ENCODE measurements around the gene MGAM2.
"Not testable (repeated sequence)": the region's sequence is repeated elsewhere in the genome, so short reads cannot be mapped to it uniquely, and the experiment has no call there.

The MGAM2 gene

DNA sequence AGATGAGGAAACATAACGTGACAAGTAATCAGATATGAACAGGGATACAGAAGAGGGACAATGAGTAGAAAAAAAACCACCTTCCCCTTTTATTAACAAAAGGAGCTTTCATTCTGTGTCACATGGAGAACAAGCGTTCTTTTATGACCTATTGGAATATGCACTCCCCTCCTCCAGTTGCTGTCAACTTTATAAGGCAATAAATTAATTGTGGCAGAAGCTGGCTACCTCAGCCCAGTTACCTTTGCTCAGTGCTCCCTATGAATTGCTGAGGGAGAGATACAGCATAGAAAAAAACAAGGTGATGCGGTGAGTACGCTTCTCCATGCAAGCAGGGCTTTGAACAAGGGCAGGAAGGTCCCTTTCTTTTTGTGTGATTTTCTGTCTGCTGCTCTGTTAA is at the start of gene MGAM2:
MGAM2 (plus strand) TSS at position 220 of the 400 bp plus-strand sequence. CDS start 5,156 bp downstream, outside the sequence.
- DNase-seq (ENCODE audit: low spot score) = peak; percentile 79

DNA sequence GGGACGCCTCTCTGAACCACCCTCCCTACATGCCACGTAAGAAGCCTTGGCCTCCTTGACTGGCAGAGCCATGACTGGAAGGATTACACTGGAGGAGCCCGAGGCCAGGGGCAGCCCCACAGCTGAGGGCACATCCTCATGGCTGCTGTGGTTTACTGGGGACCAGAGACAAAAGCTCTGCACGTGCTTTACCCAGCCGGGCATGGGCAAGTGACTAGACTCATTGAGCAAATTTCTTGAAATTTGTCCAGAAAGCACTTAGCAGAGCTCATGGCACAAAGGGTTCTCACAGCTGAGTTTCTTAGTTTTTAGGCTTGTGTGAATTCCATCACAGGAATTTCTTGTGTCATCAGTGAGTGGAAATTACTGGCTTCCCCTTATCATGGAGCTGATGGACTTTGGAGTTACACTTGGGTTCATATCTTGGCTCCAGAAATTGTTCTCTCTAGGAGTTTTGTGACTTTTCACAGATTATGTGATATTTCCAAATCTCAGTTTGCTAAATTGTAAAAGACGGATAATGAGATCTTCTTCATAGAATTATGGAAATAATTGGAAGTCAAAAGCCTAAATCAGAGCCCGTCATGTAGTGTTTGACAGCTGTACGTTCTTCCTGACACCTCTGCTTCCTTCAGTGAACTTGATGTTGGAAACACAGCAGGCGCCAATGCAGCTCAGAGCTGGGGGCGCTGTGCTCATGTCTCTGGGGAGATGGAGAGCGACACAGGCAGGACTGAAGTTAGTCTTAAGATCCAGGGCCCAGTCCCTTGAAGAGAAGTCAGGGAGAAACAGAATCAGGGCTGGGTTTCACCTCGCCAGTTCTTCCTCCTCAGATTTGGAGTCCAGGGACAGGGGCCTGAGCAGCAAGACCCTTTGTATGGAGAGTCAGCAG is 47.7 kb upstream of the MGAM2 start:
- DNase-seq (ENCODE audit: low spot score) = no peak

DNA sequence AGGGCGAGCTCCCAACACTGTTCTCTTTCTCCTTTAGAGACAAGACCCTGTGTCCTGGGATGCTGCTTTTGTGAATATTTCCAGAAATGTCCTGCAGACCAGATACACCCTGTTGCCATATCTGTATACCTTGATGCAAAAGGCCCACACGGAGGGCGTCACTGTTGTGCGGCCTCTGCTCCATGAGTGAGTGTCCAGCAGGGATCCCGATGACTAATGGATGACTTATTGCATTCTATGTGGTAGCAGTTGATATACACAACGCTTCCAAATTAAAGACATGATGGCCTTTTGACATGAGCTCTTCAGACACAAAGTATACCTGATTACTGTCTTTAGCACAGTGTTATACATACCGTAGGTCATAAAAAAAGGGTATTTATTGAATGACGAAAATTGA is 45.0 kb upstream of the MGAM2 start:
- no peak for DNase-seq (ENCODE audit: low spot score)

GRCh38 chr7:142077762-142078161 is 33.8 kb upstream of the MGAM2 start:
- no peak for DNase-seq (ENCODE audit: low spot score)

DNA sequence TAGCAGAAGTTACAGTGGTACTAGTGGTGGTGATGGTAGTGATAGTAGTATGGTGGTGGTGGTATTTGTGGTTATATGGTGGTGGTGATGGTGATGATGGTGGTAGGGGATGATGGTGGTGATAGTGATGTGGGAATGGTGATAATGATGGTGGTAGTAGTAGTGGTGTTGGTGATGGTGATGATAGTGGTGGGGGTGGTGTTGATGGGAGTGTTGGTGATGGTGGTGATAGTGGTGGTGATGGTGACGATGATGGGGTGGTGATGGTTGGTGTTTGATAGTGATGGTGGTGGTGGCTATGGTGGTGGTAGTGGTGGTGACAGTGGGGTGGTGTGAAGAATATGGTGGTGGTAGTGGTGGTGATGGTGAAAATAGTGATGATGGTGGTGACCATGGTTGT is 27.9 kb upstream of the MGAM2 start:
- DNase-seq (ENCODE audit: low spot score) = no peak

DNA sequence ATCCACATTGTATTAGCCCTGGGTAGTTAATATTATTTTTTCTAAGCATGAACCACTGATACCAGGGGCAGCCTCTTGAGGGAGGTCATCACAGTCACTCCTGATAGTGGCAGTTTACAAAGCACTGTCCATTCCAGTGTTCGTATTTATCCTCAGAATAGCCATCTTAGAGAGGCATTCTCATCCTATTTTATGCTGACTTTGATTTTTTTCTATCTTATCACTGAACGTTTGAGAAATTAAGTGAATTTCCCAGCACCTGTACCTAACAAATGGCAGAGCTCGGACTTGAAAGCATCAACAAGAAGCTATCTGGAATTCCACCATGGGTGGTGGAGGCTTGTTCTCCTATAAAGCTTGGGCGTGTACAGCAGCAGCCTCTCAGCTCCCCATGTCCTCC is 26.1 kb upstream of the MGAM2 start:
- no peak for DNase-seq (ENCODE audit: low spot score)

DNA sequence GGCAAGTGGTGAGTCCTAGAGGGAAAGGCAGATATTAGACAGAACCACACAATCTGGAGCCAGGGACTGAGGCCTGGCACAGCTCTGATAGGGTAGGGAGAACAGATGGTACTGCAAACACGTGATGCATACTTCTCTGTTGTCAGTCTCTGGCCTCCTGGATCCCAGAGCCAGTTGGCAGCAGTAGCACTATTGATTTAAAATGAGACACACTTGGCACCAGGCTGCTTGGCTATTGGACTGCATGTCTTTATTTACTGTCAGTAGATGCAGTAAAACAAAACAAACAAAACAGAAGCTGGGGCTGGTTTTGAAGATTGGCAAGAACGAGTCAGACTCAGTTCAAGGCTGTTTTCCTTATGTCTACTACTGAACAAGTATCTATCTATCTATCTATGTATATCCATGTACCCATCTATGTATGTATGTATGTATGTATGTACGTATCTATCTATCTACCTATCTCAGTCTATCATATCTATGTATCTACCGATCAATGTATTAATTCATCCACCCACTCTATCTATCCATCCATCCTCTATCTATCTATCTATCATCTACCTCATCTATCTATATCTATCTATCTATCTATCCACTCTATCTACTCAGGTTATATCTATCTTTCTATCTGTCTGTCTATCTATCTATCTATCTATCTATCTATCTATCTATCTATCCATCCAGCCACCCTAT is 23.4 kb upstream of the MGAM2 start:
- no peak for DNase-seq (ENCODE audit: low spot score)

- no peak for DNase-seq (ENCODE audit: low spot score)
Measured at GRCh38 chr7:142089035-142089434, 22.5 kb upstream of the MGAM2 start.

DNA sequence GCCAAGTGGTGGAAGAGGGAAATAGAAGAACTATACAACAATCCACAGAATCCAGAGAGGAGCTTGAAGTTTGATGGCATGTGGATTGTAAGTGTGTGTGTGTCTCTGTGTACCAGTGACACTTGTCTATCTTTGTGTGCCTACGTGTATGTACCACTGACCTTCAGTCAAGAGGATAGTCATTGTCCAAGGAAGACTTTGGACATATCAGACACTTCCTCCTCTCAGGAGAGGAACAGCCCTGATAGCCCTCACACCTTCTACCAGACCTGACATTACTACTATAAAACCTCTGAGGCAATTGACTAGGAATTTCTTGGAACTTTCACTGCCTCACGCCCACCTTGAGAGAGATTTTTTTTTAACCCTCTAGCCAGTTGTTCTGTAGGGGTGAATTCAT is 19.6 kb upstream of the MGAM2 start:
- DNase-seq (ENCODE audit: low spot score) = no peak

DNA sequence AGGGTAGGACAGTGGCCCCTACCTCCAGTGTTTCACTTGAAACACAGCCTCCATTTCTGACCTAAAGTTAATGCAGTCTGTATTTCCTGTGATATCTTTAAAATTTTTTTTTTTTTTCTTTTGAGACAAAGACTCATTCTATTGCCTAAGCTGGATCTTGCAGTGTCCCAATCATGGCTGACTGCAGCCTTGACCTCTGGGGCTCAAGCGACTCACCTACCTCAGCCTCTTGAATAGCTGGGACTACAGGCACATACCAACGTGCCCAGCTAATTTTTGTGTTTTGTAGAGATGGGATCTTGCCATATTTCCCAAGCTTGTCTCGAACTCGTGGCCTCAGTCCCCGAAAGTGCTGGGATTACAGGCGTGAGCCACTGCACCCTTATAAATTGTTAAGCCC is 16.7 kb upstream of the MGAM2 start:
- no peak for DNase-seq (ENCODE audit: low spot score)

- DNase-seq (ENCODE audit: low spot score) = peak; percentile 0
Measured at GRCh38 chr7:142097571-142097970, 13.9 kb upstream of the MGAM2 start.

GRCh38 chr7:142098004-142098403 is 13.5 kb upstream of the MGAM2 start:
- no peak for DNase-seq (ENCODE audit: low spot score)

- DNase-seq (ENCODE audit: low spot score) = peak; percentile 0
Measured at GRCh38 chr7:142099347-142099746, 12.2 kb upstream of the MGAM2 start.

DNA sequence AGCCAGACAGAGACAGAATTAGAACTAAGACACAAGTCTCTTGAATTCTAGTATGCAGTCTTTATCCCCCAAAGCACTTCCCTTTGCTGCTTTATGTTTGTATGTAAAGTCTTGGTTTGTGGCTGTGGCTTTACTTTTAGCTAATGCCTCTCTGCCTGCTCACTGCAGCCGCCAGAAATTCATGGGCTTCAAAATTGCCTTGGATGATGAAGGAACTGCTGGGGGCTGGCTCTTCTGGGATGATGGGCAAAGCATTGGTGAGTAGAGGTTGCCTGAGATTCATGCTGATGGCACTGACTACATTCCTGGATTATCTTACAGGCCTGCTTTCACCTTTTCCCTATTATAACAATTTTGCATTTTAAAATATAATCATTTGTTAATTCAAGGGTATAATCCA is 10.9 kb upstream of the MGAM2 start:
- DNase-seq (ENCODE audit: low spot score) = peak; percentile 0

GRCh38 chr7:142101794-142102193 is 9.7 kb upstream of the MGAM2 start:
- DNase-seq (ENCODE audit: low spot score) = not testable (repeated sequence)

- DNase-seq (ENCODE audit: low spot score) = peak; percentile 95
Measured at GRCh38 chr7:142104550-142105527, 6.7 kb upstream of the MGAM2 start.

GRCh38 chr7:142108728-142109505 is 2.6 kb upstream of the MGAM2 start:
- DNase-seq (ENCODE audit: low spot score) = peak; percentile 1

GRCh38 chr7:142110098-142110497 is 1.4 kb upstream of the MGAM2 start:
- DNase-seq (ENCODE audit: low spot score) = peak; percentile 0

DNA sequence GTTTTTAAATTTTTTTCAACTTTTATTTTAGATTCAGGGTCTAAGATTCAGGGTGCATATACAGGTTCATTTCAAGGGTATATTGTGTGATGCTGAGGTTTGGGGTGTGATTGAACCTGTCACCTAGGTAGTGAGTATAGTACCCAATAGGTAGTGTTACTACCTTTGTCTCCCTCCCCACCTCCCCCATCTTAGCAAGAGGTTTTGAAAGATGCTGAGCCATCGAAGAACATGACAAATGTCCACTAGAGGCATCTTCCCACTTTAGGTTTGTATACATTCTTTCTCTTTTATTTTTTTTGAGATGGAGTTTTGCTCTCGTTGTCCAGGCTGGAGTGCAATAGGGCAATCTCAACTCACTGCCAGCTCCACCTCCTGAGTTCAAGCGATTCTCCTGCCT is 880 bp upstream of the MGAM2 start:
- peak; percentile 0 for DNase-seq (ENCODE audit: low spot score)

- peak; percentile 0 for DNase-seq (ENCODE audit: low spot score)
Measured at GRCh38 chr7:142112086-142112485, 568 bp downstream of the MGAM2 start.

- DNase-seq (ENCODE audit: low spot score) = peak; percentile 0
Measured at GRCh38 chr7:142114207-142114606, 2.7 kb downstream of the MGAM2 start.
